Heart left ventricle (tissue), 16 donors: ENCODE results near the gene OR1D5. TPM values are rescaled to one million over a fixed set of nuclear protein-coding genes. Genes with fewer than 3 reads are reported as not detected.
"Not testable (repeated sequence)": the region's sequence is repeated elsewhere in the genome, so short reads cannot be mapped to it uniquely, and the experiment has no call there.

ENCODE experiments used
- ATAC-seq, 4 donors: fragments of 200-7000 bp; cut with Tn5 transposase; one replicate each; pipeline ENCODE4 v1.9.1; 2020 to 2022; ENCODE audit warnings: moderate library complexity in 4 of 4, mild to moderate bottlenecking in 3 of 4, moderate number of reproducible peaks in 1 of 4
- DNase-seq, 5 donors: peaks; one replicate each; pipeline ENCODE4 v3.0.0-alpha.2; 2020
- H3K27ac ChIP-seq, 12 donors: fragments of 200-600 bp; sonication (generic) in 4 of 12; one replicate each; pipeline versions ENCODE4 v1.5.0 to v1.8.0; 2016 to 2022; ENCODE audit warnings: mild to moderate bottlenecking in 2 of 12
- H3K27me3 ChIP-seq, 9 donors: fragments of 200-600 bp; sonication (generic) in 2 of 9; one replicate each; pipeline versions ENCODE4 v1.5.1 to v1.8.0; 2016 to 2022; ENCODE audit warnings: mild to moderate bottlenecking in 3 of 9
- H3K36me3 ChIP-seq, 9 donors: fragments of 200-600 bp; sonication (generic) in 2 of 9; one replicate each; pipeline versions ENCODE4 v1.5.0 to v1.8.0; 2018 to 2022; ENCODE audit warnings: mild to moderate bottlenecking in 2 of 9
- H3K4me1 ChIP-seq, 12 donors: fragments of 200-600 bp; sonication (generic) in 4 of 12; one replicate each; pipeline versions ENCODE4 v1.5.0 to v1.8.0; 2016 to 2022; ENCODE audit warnings: mild to moderate bottlenecking in 3 of 12
- H3K4me3 ChIP-seq, 12 donors: fragments of 200-600 bp; sonication (generic) in 4 of 12; one replicate each; pipeline versions ENCODE4 v1.5.0 to v1.8.0; 2017 to 2022; ENCODE audit warnings: mild to moderate bottlenecking in 9 of 12, moderate library complexity in 4 of 12
- H3K9me3 ChIP-seq, 12 donors: fragments of 200-600 bp; sonication (generic) in 4 of 12; one replicate each; pipeline versions ENCODE4 v1.5.0 to v1.8.0; 2016 to 2022; ENCODE audit warnings: mild to moderate bottlenecking in 1 of 12
- CTCF ChIP-seq, 12 donors: fragments of 200-600 bp; sonication (generic) in 4 of 12; IDR thresholded peaks; one replicate each; pipeline versions ENCODE4 v1.5.0 to v1.8.0; 2018 to 2022; ENCODE audit warnings: antibody characterized with exemption in 12 of 12, mild to moderate bottlenecking in 5 of 12
- POLR2A ChIP-seq, 2 donors: fragments of 450-650 bp; IDR thresholded peaks; one replicate each; pipeline ENCODE4 v1.6.1; 2017; ENCODE audit warnings: antibody characterized with exemption in 2 of 2, mild to moderate bottlenecking in 2 of 2, moderate library complexity in 2 of 2
- WGBS, 4 donors: extraction: QIAGEN DNeasy Blood & Tissue Kit in 2 of 4; methylation state at CpG; one replicate each; pipeline versions ENCODE4 v1.1.5 to v1.1.7; 2013 to 2018; 5-methylcytosine and 5-hydroxymethylcytosine counted together
- intact Hi-C, 10 donors: fragments of 100-400 bp; cut with DNase I; formaldehyde crosslinking; loops; one replicate each; pipeline versions ENCODE4 v1.11.1 to v1.14.2; 2022
- polyA plus RNA-seq, 2 donors: library from polyadenylated mRNA; stranded (reverse); fragments of 200-250 nt; gene quantifications; one replicate each; pipeline ENCODE4 v1.2.3, GENCODE V29; 2013
- total RNA-seq, 9 donors: library from RNA; depleted of rRNA in 2 of 9; stranded (reverse); fragments of >200 nt in 2 of 9; fragmentation: NEBNext Ultra II Directional in 3 of 9; extraction: Animal tissue kit (Norgen Biotek cat#: 25700) in 3 of 9; gene quantifications; one replicate each; pipeline versions ENCODE4 v1.1.0 to v1.2.4, GENCODE V29; 2016 to 2023
- donor health status: ischemic (EF 13 %, LVEDD 7.1; RV severe dilation, severe dysfunction).
- donor health status: healthy with polysubstance abuse.
- donor health status: DM: no; HTN: yes; CAD: no.
- donor health status: DM: no; HTN: no; CAD: no.
- donor health status: ischemic (EF 25% LVEDD 6.9; RV normal size, moderate dysfunction).
- donor health status: ischemic (EF 25% LVEDD 5.7; RV mildly dilated, moderate dysfunction).
- donor health status: healthy.
- donor health status: DM: yes; HTN: yes; CAD: no.
- donor health status: ischemic (EF 35%, LVEDD 5.7; RV mildly dilated, moderate dysfunction).
- donor health status: nonischemic (EF 11% LVEDD 7.7; RV severe dilation, severe dysfunction).
- donor health status: DM: yes; HTN: yes; CAD: no.
- donor health status: PGD.
- donor health status: ischemic (EF 29% LVEDD 5.4; RV normal size, mild dysfunction).
- donor health status: nonischemic (EF 23%, LVEDD 6.1; RV moderate dilation, normal function).

OR1D5 gene
- total and polyA plus RNA-seq, 11 donors, result not detected

GRCh38 chr17:3034578-3034920 is 28.9 kb downstream of the OR1D5 start:
- ATAC-seq, result no peak
- peaks cover 0 to 14% (median 10%) of the 10 kb centered on the region in 12 donors for H3K4me1 ChIP-seq
- intact Hi-C loops, result no loop called here
- no peak for DNase-seq
- TF ChIP-seq CTCF (IDR thresholded peaks at IDR 0.05) (no peak), POLR2A (IDR thresholded peaks at IDR 0.05) (no peak)
- H3K4me3 ChIP-seq, result no peak overlapping the region
- H3K27me3 ChIP-seq, result no peaks in the 10 kb centered on the region
- no peak overlapping the region for H3K27ac ChIP-seq
- H3K9me3 ChIP-seq, result no peaks in the 10 kb centered on the region
- WGBS, 4 donors, result 76 to 82% (median 80%) methylated on average over 8 to 9 of the region's 9 CpGs
- H3K36me3 ChIP-seq, result peaks cover 0 to 7% (median 0%) of the 10 kb centered on the region in 9 donors

DNA sequence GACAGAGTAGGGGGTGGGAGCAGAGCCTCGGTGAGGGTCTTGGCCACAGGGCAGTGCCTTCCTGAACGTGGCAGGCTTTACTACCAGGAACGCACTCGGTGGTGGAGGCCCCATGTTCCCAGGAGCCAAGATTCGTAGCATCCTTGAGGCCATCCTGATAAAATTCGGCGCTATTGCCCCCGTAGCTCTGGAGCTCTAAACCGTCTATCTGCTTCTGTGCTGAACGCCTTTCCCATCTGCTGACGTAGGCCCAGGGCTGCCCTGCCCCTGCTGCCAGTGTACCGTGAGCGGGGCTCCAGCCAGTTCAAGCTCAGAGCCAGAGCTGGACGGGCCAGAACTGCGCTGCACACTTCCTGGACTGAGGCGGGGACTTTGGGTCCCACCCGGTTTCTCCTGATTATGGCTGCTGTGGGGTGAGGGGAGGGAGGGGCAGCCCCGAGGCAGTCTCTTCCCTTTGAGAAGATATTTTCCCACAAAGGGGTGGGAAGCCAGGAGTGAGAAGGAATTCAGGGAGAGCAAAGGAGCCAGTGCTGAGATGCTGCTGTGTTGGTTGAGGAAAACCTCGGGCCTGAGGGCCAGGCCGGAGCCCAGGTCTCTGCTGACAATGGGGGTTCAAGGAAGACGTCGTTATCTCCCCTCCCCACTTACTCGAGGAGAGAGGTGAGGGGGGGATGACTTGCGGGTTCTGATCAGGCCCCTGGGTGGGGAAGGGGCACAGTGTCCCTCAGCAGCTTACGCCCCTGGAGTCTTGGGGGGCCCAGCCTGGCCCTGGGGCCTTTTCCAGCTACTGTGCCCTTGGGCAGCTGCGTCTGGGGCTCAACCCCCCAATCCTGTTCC is 29.4 kb downstream of the OR1D5 start:
- TF ChIP-seq CTCF (IDR thresholded peaks at IDR 0.05), result no peak
- TF ChIP-seq POLR2A (IDR thresholded peaks at IDR 0.05), result no peak
- intact Hi-C loops, result no loop called here
- WGBS, 4 donors, result 76 to 85% (median 80%) methylated on average over 24 to 26 of the region's 26 CpGs
- Histone ChIP-seq H3K27ac (no peak overlapping the region), H3K9me3 (no peaks in the 10 kb centered on the region), H3K27me3 (no peaks in the 10 kb centered on the region), H3K36me3 (peaks cover 0 to 7% (median 0%) of the 10 kb centered on the region in 9 donors), H3K4me3 (no peak overlapping the region), H3K4me1 (peaks cover 0 to 20% (median 14%) of the 10 kb centered on the region in 12 donors)
- DNase-seq (peak in 1 of 5 donors; percentile 9), ATAC-seq (peak in 2 of 4 donors; percentile 30 to 48)

- no peak overlapping the region for H3K27ac ChIP-seq
- H3K27me3 ChIP-seq, result no peaks in the 10 kb centered on the region
- WGBS, 4 donors, result 85 to 90% (median 89%) methylated on average over 15 of the region's 15 CpGs
- ATAC-seq (no peak), DNase-seq (no peak)
- H3K4me1 ChIP-seq, result peaks cover 0 to 24% (median 16%) of the 10 kb centered on the region in 12 donors
- H3K9me3 ChIP-seq, result no peaks in the 10 kb centered on the region
- TF ChIP-seq CTCF (IDR thresholded peaks at IDR 0.05), result no peak
- TF ChIP-seq POLR2A (IDR thresholded peaks at IDR 0.05), result no peak
- no peak overlapping the region for H3K4me3 ChIP-seq
- H3K36me3 ChIP-seq, result peaks cover 0 to 7% (median 0%) of the 10 kb centered on the region in 9 donors
- intact Hi-C loops, result no loop called here
Measured at GRCh38 chr17:3033248-3033640, 30.2 kb downstream of the OR1D5 start.

DNA sequence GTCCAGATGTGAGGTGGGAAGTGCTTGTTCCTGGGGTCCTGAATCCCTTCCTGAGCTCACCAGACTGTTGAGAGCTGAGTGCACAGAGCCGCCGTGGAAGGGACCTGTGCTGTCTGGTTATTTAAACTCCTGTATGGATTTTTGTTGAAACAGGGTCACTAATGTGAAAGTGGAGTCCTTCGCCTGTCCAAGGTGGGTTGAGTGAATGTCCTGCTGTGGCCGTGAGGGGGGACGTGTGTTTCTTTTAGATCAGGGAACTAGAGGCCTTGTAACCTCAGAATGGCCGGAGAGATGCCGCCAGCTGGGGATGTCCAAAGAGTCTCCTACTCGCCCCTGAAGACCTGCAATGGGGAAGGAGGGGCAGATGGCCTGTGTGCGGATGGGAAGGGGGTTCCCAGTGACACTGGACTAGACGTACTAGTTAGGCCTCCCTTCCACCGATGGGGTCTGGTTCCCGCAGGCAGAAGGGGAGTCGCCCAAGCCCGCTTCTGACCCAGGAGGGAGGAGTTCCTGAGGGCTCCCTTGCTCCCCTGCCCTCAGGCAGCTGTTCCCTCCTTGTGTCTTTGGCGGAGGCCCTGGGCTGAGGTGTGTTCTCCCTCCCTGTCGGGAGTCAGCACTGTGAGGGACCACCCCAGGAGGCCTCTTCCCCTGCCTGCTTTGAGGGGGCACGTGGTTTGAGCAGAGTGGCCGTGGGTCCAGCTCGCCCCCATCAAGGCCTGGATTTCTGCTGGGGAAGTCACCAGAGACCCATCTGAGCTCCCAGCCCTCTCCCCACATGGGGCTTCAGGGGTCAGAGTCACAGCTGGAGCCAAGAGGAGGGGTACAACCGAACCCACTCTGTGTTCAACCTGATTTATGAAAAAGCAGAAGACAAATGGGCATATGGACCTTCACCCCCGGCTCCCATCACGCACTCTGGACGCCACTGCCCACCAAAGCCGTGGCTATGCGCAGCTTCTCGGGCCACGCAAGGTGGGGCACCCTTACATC is 30.9 kb downstream of the OR1D5 start:
- Histone ChIP-seq H3K27me3 (no peaks in the 10 kb centered on the region), H3K4me3 (no peak overlapping the region), H3K9me3 (no peaks in the 10 kb centered on the region), H3K27ac (no peak overlapping the region), H3K36me3 (peaks cover 0 to 7% (median 0%) of the 10 kb centered on the region in 9 donors), H3K4me1 (peaks cover 0 to 29% (median 16%) of the 10 kb centered on the region in 12 donors)
- intact Hi-C loops, result no loop called here
- ATAC-seq, result no peak
- no peak for DNase-seq
- 92 to 95% (median 94%) methylated on average over 17 to 27 of the region's 27 CpGs for WGBS, 4 donors
- TF ChIP-seq POLR2A (IDR thresholded peaks at IDR 0.05), result no peak
- TF ChIP-seq CTCF (IDR thresholded peaks at IDR 0.05), result no peak

DNA sequence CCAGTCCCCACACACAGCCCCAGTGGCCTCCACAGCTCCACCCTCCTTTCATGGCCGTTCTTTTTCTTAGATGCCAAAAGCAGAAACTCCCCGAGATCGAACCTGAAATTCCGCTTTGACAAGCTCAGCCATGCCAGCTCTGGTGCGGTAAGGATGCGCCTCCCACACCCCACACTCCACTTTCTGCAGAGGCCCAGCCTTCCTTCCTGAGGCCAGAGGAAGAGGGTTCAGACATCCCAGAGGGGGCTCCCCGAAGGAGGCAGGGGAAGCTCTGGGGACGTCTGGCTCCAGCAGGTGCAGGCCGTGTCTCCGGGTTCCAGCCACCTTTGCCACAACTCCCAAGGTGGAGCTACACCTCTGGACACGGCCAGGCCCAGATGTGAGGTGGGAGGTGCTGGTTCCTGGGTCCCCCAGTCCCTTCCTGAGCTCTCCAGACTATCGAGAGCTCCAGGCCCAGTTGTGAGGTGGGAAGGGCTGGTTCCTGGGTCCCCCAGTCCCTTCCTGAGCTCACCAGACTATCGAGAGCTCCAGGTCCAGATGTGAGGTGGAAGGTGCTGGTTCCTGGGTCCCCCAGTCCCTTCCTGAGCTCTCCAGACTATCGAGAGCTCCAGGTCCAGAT is 32.4 kb downstream of the OR1D5 start:
- H3K27ac ChIP-seq, result peak overlapping the region; percentile 13 to 87 (median 77)
- H3K4me3 ChIP-seq, H3K9me3 ChIP-seq, H3K36me3 ChIP-seq, H3K27me3 ChIP-seq, ATAC-seq, DNase-seq, intact Hi-C loops: not testable (repeated sequence)
- H3K4me1 ChIP-seq, result peaks cover 0 to 29% (median 16%) of the 10 kb centered on the region in 12 donors
- WGBS, 4 donors, result 82 to 85% (median 83%) methylated on average over 14 of the region's 14 CpGs
